HG03280 (cell line): ENCODE data around the gene BLID.

Source experiments
- ATAC-seq: cut with Tn5 transposase; IDR thresholded peaks from one replicate; pipeline ENCODE4 v1.9.1; 2021; ENCODE audit warnings: mild to moderate bottlenecking, moderate library complexity; ENCODE audit not compliant: unreplicated experiment

Gene BLID

GRCh38 chr11:122085264-122085663 is 30.8 kb downstream of the BLID start:
- no peak for ATAC-seq

DNA sequence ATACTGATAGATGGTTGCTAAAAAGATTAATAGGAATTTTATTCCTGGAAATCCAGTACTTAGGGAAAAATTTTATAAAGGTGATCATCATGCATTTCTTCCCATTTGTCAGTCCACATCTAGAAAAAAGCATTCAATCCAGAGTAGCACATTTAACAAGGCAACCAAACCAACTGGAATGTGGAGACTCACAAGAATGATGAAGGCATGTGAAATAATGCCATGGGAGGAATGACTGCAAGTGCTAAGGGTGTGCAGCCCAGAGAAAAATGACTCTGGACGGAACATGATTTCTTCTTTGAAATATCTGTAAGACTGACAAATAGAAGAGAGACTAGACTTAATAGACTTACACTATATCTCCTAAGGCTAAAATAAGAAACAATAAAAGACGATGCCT is 33.8 kb downstream of the BLID start:
- ATAC-seq, result no peak

- no peak for ATAC-seq
Measured at GRCh38 chr11:122081073-122081472, 34.9 kb downstream of the BLID start.

GRCh38 chr11:122077459-122077858 is 38.6 kb downstream of the BLID start:
- ATAC-seq, result no peak

DNA sequence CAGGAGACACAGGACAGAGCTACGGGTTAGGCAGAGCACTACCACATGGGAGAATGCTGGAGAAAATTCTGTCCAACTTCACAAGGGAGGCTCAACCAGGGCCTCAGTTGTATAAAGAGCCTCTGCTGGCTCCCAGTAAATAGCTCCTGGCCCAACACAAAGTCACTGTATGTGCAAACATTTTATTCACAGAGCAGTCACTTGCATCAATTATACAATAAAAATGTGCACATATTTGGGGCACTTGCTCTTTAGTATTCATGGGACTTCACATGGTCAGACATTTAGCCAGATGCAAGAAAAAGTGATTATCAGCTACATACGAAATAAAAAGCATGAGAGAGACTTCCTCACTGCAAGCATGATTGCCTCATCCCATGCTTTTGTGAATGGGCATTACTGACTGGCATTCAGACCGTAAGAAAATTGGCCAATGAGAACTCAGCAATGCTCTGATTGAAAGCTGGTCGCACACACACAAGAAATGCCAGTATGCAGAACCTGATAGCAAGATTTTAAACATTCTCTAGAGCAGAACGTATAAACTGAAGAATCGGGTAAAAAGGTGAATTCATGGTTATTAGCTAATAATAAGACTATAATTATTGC is 39.4 kb downstream of the BLID start:
- ATAC-seq, result no peak

- no peak for ATAC-seq
Measured at GRCh38 chr11:122075016-122075415, 41.0 kb downstream of the BLID start.

GRCh38 chr11:122074022-122074421 is 42.0 kb downstream of the BLID start:
- no peak for ATAC-seq

DNA sequence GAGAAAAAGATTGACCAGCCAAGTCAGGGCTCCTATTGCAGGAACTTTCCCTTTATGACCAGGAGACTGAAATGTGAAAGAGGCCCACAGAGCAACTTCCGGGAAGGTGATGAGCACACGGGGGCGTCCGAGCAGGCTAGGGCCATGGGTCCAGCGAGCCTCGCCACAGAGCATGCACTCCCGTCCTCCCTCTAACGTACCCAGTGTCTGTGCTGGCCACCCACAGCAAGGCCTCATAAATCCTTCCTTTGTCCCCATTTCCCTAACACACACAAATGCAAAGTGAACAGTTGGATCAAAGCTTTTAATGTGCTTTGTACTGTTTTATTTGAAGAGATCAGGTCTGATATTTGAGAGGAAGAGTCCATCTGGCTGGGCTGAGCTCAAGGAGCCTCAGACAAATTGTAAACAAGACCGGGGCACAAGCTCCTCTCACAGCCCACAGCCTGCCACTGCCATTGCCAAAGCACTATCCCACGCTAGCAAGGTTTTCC is 44.3 kb downstream of the BLID start:
- no peak for ATAC-seq

DNA sequence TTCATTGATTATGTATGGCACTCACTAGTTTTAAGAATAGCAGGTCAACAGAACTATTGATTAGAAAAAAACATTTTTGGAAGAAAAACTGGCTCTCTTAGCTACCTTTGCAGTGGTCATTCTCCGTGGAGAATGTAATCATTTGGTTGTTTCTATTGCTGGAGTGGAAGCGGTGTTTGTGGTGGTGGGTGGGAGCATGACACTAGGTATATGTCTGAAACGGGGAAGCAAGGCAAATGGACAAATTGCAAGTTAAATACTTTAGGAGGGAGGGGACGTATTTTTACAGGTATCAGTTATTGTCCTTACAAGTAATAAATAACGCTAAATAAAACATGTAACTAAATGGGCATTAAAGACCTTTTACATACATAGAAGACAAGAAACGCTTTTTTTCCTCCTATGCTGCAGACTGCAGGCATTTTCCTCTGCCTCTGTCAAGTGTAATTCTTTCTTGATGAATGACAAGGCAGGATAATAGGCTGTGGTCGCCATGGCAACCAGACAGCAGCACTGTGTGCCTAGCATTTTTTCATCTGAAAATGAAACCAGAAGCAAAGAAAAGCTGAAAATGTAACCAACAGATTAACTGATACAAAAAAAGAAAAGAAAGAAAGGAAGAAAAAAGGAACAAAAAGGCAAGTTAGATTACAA is 46.2 kb downstream of the BLID start:
- no peak for ATAC-seq

DNA sequence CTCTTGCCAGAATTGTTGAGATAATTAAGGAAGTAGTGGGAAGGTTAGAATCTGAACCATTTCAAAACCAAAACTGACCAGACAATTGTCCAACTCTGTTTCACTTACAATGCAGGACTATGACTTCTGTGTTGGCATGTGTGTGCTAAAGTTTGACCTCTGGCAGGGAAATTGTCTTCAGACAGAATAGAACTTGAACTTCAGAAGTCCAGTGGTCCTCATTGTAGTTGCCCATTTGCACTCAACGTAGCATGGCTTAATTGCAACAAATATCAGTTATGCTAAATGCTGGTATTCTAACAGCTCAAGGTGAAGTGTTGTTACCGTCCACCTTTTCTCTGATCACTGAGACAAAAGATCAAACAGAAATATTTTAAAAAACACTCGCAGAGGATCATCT is 47.2 kb downstream of the BLID start:
- ATAC-seq, result no peak

DNA sequence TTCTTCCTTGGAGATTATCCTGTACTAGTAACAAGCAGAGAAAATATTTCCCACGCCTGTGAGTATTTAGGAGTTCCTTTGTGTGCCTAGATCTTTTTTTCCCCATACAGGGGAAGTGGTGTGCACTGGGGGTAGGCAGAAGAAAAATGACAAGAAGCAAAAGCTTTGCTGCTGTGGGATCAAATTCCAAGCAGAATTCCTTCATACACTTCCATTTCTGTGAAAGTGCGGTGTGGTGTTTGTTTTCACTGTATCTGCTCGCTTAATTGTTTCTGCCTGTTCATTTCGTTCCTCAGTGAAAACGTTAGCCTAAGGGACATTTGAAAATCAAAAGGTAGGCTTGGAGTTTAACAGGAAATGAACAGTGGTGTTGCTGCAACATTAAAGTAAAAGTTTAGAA is 47.9 kb downstream of the BLID start:
- ATAC-seq, result no peak
